Psoas muscle (tissue), 8 donors: ENCODE results near the gene ZNF367. TPM values are rescaled to one million over a fixed set of nuclear protein-coding genes. Genes with fewer than 3 reads are reported as not detected.

ENCODE experiments used
- ATAC-seq, 4 donors: fragments of 200-7000 bp; cut with Tn5 transposase; one replicate each; pipeline ENCODE4 v1.9.1; 2020; ENCODE audit warnings: moderate library complexity in 3 of 4, mild to moderate bottlenecking in 2 of 4
- DNase-seq, 2 donors: peaks; one replicate each; pipeline ENCODE4 v3.0.0-alpha.2; 2020
- H3K27ac ChIP-seq: fragments of 200-600 bp; one replicate; pipeline ENCODE4 v1.8.0; 2022
- H3K27me3 ChIP-seq, 3 donors: fragments of 200-600 bp in 1 of 3; one replicate each; pipeline versions ENCODE4 v1.6.1 to v1.8.0; 2013 to 2022; ENCODE audit warnings: low read length in 2 of 3, mild to moderate bottlenecking in 2 of 3, moderate library complexity in 1 of 3; ENCODE audit not compliant: insufficient read depth in 3 of 3
- H3K36me3 ChIP-seq, 2 donors: fragments of 200-600 bp in 1 of 2; one replicate each; pipeline versions ENCODE4 v1.6.1 to v1.8.0; 2013 to 2022; ENCODE audit warnings: low read depth in 1 of 2, mild to moderate bottlenecking in 1 of 2, moderate library complexity in 1 of 2; ENCODE audit not compliant: insufficient read depth in 1 of 2
- H3K4me1 ChIP-seq: fragments of 200-600 bp; one replicate; pipeline ENCODE4 v1.8.0; 2022
- H3K4me3 ChIP-seq: fragments of 200-600 bp; one replicate; pipeline ENCODE4 v1.8.0; 2022; ENCODE audit warnings: mild to moderate bottlenecking
- H3K9me3 ChIP-seq: fragments of 200-600 bp; one replicate; pipeline ENCODE4 v1.8.0; 2022
- WGBS, 3 donors: extraction: QIAGEN DNeasy Blood & Tissue Kit; methylation state at CpG; one replicate each; pipeline versions ENCODE4 v1.1.6 to v1.1.7; 2013; 5-methylcytosine and 5-hydroxymethylcytosine counted together
- intact Hi-C, 2 donors: fragments of 100-400 bp; cut with DNase I; formaldehyde crosslinking; loops; one replicate each; pipeline versions ENCODE4 v1.11.0 to v1.14.2; 2022
- polyA plus RNA-seq, 3 donors: library from polyadenylated mRNA; stranded (reverse); fragments of 200-250 nt; gene quantifications; one replicate each; pipeline ENCODE4 v1.2.3, GENCODE V29; 2013
- total RNA-seq, 4 donors: library from RNA; stranded (reverse); fragmentation: NEBNext Ultra II Directional in 2 of 4; extraction: Animal tissue kit (Norgen Biotek cat#: 25700) in 2 of 4; gene quantifications; one replicate each; pipeline versions ENCODE4 v1.2.1 to v1.2.4, GENCODE V29; 2021 to 2023
- TF ChIP-seq, protein P1 (sequence below): fragments of 200-600 bp; IDR thresholded peaks from one replicate; pipeline ENCODE4 v1.8.0; 2022; ENCODE audit warnings: antibody characterized with exemption
- donor health status: healthy with polysubstance abuse.
- donor health status: DM: no; HTN: no; CAD: no; lungs with moderate emphysema.
- donor health status: Bipolar disorder and iron deficiency.
- donor health status: healthy.
- donor health status: DM: yes; HTN: yes; CAD: no.
- donor health status: DM: no; HTN: no; CAD: no.
- donor health status: DM: no; HTN: no; CAD: no.
- donor health status: DM: yes; HTN: yes; CAD: no.

The ZNF367 gene
- total and polyA plus RNA-seq, 7 donors, result 0.69 to 3.3 (median 1.4) TPM

DNA sequence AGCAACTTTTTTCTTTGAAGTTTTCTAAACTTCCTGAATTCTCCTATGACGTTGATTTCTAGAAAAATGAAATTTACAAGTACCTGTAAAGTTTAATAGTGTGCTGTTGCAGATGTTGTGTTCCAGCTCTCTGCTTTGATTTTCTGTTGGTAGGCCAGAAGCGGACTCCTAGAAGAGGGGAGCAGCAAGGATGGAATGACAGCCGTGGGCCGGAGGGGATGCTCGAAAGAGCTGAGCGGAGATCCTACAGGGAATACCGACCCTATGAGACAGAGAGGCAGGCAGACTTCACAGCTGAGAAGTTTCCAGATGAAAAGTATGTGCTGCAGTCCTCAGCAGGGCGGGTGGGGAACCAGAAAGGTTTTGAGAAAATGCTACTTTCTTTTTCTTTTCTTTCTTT, 40.1 kb upstream of the ZNF367 start:
- intact Hi-C loops, result loop anchor here in 1 of 2 donors (2.0 kb wide), 1 partner anchor 57 kb away; no protein-coding TSS in a partner anchor

DNA sequence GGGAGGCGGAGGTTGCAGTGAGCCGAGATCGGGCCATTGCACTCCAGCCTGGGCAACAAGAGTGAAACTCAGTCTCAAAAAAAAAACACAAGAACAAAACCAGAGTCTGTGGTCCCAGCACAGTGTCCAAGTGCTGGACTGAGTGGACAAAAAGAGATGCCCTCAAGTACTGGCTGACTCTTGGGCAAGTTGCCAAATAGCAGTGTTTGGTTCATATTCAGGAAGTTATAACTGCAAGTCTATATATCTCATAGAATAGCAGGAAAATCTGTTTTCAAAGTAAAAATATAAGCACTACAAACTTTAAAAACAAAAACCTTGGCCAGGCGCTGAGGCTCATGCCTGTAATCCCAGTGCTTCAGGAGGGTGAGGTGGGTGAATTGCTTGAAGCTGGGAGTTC, 39.1 kb upstream of the ZNF367 start:
- no peaks in the 10 kb centered on the region for H3K9me3 ChIP-seq
- 93 to 97% (median 95%) methylated on average over 4 of the region's 4 CpGs for WGBS, 3 donors
- no peaks in the 10 kb centered on the region for H3K4me1 ChIP-seq
- peaks cover 0 to 20% of the 10 kb centered on the region in 2 donors for H3K36me3 ChIP-seq
- no peak overlapping the region for H3K27ac ChIP-seq
- H3K27me3 ChIP-seq, result no peaks in the 10 kb centered on the region
- DNase-seq, result no peak
- TF ChIP-seq, protein P1, sequence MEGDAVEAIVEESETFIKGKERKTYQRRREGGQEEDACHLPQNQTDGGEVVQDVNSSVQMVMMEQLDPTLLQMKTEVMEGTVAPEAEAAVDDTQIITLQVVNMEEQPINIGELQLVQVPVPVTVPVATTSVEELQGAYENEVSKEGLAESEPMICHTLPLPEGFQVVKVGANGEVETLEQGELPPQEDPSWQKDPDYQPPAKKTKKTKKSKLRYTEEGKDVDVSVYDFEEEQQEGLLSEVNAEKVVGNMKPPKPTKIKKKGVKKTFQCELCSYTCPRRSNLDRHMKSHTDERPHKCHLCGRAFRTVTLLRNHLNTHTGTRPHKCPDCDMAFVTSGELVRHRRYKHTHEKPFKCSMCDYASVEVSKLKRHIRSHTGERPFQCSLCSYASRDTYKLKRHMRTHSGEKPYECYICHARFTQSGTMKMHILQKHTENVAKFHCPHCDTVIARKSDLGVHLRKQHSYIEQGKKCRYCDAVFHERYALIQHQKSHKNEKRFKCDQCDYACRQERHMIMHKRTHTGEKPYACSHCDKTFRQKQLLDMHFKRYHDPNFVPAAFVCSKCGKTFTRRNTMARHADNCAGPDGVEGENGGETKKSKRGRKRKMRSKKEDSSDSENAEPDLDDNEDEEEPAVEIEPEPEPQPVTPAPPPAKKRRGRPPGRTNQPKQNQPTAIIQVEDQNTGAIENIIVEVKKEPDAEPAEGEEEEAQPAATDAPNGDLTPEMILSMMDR, result no peak
- no peak for ATAC-seq
- H3K4me3 ChIP-seq, result no peak overlapping the region
- intact Hi-C loops, result no loop called here

More for the DNA sequence above, 40.1 kb upstream of the ZNF367 start:
- no peaks in the 10 kb centered on the region for H3K9me3 ChIP-seq
- peaks cover 0 to 20% of the 10 kb centered on the region in 2 donors for H3K36me3 ChIP-seq
- H3K27ac ChIP-seq, result no peak overlapping the region
- 91 to 92% (median 92%) methylated on average over 8 of the region's 8 CpGs for WGBS, 3 donors
- H3K27me3 ChIP-seq, result no peaks in the 10 kb centered on the region
- H3K4me1 ChIP-seq, result no peaks in the 10 kb centered on the region
- no peak overlapping the region for H3K4me3 ChIP-seq
- ATAC-seq (no peak), DNase-seq (no peak)
- TF ChIP-seq, protein P1, result no peak

DNA sequence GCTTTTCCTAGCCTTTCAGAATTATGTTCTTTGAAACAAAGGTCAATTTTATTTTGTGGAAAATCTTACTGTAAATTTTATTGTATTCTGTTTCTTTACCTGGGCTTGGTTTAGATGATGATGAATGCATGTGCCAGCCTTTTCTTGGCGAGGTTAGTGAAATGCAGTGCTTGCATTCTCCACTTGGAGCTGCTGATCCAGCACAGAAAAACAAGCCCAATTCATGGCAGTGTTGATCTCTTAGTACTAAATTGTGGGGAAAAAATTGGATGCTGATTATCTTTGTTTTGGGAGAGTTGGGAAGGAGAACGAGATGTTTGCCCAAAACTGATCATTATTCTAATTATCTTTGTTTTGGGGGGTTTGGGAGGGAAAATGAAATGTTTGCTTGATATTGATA, 35.5 kb upstream of the ZNF367 start:
- Histone ChIP-seq H3K9me3 (no peaks in the 10 kb centered on the region), H3K4me3 (no peak overlapping the region), H3K27ac (no peak overlapping the region), H3K27me3 (no peaks in the 10 kb centered on the region), H3K4me1 (no peaks in the 10 kb centered on the region), H3K36me3 (peaks cover 0 to 8% of the 10 kb centered on the region in 2 donors)
- intact Hi-C loops, result no loop called here
- 58 to 61% (median 59%) methylated on average over 2 of the region's 2 CpGs for WGBS, 3 donors
- ATAC-seq (no peak), DNase-seq (no peak)
- TF ChIP-seq, protein P1, result peak; percentile 43

DNA sequence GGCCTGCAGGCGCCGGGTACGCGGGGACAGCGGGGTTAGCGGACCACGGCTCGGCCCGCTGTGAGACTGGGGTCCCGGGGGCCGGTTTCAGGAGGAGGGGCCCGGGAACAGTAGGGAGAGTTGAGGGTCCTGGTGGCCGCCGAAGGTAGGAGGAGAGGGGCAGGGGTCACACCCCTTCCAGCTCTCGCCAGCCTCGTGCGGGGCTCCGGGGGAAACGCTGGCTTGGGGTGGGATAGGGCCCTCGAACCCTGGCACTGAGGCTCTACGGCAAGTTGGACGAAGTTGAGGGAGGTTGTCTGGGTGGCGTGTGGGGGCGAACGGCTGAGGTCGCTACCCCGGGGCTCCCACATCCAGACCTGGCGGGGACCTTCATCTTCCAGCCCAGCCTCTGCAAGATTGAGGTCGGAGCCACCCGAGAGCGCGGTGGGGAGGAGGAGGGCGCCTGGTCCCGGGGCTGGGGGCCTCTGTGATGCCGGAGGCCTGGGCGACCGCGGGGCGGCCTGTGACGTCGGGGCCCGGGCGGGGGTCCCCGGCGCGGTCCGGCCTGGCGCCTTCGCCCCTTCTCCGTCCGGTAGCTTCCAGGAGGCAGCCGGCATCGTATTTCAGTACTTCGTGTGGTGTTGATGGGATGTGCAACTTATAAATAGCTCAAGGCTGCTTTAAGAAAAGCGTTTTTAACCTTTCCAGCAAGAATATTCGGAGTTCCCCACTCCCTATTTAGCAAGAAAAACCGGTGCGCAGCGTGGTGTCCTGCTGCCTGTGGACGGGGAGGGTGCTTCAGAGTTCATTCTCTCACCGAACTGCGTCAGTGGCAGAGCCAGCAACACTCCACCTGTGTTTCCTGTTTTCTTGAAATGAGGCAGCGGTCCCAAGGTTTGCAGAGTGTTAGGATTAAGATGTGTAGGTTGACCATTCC, 32.7 kb upstream of the ZNF367 start:
- 3 to 4% (median 4%) methylated on average over 52 to 63 of the region's 63 CpGs for WGBS, 3 donors
- Histone ChIP-seq H3K27ac (peak overlapping the region; percentile 84), H3K27me3 (no peaks in the 10 kb centered on the region), H3K4me1 (no peaks in the 10 kb centered on the region), H3K36me3 (no peaks in the 10 kb centered on the region), H3K9me3 (no peaks in the 10 kb centered on the region), H3K4me3 (peak overlapping the region; percentile 90)
- intact Hi-C loops, result no loop called here
- ATAC-seq, result no peak
- DNase-seq, result peak; percentile 19 to 51
- TF ChIP-seq, protein P1, result no peak
